Parathyroid adenoma (tissue), 2 donors: Measurements from ENCODE around the gene SPACA4.

ENCODE experiments used
- H2AFZ ChIP-seq: fragments of 300-600 bp; sonication (generic); one replicate; pipeline ENCODE4 v1.7.0; 2017; ENCODE audit warnings: antibody characterized with exemption, mild to moderate bottlenecking
- H3K27ac ChIP-seq: fragments of 300-600 bp; sonication (generic); one replicate; pipeline ENCODE4 v1.7.0; 2017
- H3K27me3 ChIP-seq: fragments of 300-600 bp; sonication (generic); one replicate; pipeline ENCODE4 v1.7.0; 2017; ENCODE audit warnings: low read length; ENCODE audit not compliant: control insufficient read depth, insufficient read depth
- H3K36me3 ChIP-seq: fragments of 300-600 bp; sonication (generic); one replicate; pipeline ENCODE4 v1.7.0; 2017; ENCODE audit warnings: low read length; ENCODE audit not compliant: control insufficient read depth, insufficient read depth
- H3K4me1 ChIP-seq: fragments of 300-600 bp; sonication (generic); one replicate; pipeline ENCODE4 v1.7.0; 2017; ENCODE audit warnings: control low read depth
- H3K4me2 ChIP-seq: fragments of 300-600 bp; sonication (generic); one replicate; pipeline ENCODE4 v1.7.0; 2017; ENCODE audit warnings: low read length
- H3K4me3 ChIP-seq: fragments of 300-600 bp; sonication (generic); one replicate; pipeline ENCODE4 v1.7.0; 2017; ENCODE audit warnings: low read depth, low read length
- H3K79me2 ChIP-seq: fragments of 300-600 bp; sonication (generic); one replicate; pipeline ENCODE4 v1.7.0; 2017; ENCODE audit warnings: control low read depth
- H3K9ac ChIP-seq: fragments of 300-600 bp; sonication (generic); one replicate; pipeline ENCODE4 v1.7.0; 2017; ENCODE audit warnings: mild to moderate bottlenecking
- H3K9me3 ChIP-seq: fragments of 300-600 bp; sonication (generic); one replicate; pipeline ENCODE4 v1.7.0; 2017; ENCODE audit warnings: low read length; ENCODE audit not compliant: control insufficient read depth
- TF ChIP-seq, protein P1 (sequence below): fragments of 300-600 bp; sonication (generic); IDR thresholded peaks from one replicate; pipeline ENCODE4 v1.7.0; 2017; ENCODE audit warnings: antibody characterized with exemption, mild to moderate bottlenecking
- donor health status: primary hyperparathyroidism.

Gene SPACA4

GRCh38 chr19:48608798-48609263, 2.3 kb downstream of the SPACA4 start:
- TF ChIP-seq, protein P1, sequence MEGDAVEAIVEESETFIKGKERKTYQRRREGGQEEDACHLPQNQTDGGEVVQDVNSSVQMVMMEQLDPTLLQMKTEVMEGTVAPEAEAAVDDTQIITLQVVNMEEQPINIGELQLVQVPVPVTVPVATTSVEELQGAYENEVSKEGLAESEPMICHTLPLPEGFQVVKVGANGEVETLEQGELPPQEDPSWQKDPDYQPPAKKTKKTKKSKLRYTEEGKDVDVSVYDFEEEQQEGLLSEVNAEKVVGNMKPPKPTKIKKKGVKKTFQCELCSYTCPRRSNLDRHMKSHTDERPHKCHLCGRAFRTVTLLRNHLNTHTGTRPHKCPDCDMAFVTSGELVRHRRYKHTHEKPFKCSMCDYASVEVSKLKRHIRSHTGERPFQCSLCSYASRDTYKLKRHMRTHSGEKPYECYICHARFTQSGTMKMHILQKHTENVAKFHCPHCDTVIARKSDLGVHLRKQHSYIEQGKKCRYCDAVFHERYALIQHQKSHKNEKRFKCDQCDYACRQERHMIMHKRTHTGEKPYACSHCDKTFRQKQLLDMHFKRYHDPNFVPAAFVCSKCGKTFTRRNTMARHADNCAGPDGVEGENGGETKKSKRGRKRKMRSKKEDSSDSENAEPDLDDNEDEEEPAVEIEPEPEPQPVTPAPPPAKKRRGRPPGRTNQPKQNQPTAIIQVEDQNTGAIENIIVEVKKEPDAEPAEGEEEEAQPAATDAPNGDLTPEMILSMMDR, result peak; percentile 42

DNA sequence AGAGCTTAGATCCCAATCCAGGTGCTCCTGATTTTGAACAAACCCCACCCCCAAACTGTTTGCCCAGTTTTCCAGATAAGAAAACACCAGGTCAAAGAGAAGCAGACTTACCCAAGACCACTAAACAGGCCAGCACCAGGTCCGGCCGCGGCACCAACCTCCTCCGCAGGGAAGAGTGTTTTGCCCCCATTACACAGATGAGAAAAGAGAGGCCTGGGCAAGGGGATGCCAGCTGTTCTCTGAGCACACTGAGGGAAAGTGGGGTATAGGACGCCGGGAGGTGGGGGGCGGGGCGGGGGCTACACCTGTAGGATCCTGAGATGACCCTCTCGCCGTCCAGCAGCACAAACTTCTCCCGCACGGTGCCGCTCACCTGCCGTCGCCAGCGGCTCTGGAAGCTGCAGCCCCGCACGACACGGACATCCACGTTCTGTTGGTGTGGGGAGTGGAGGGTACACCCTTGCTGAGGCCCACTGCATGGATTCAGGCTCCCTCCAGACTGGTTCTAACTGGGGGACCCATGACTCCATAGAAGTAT, 3.1 kb downstream of the SPACA4 start:
- Histone ChIP-seq H3K36me3 (no peaks in the 10 kb centered on the region), H3K4me3 (no peak overlapping the region), H3K9ac (no peak overlapping the region), H3K27ac (no peak overlapping the region), H3K79me2 (no peaks in the 10 kb centered on the region), H3K27me3 (no peaks in the 10 kb centered on the region), H3K4me2 (no peak overlapping the region), H2AFZ (no peak overlapping the region), H3K4me1 (no peaks in the 10 kb centered on the region), H3K9me3 (no peaks in the 10 kb centered on the region)
- TF ChIP-seq, protein P1, result no peak

More at GRCh38 chr19:48608798-48609263, 2.3 kb downstream of the SPACA4 start:
- no peaks in the 10 kb centered on the region for H3K36me3 ChIP-seq
- H3K4me1 ChIP-seq, result no peaks in the 10 kb centered on the region
- H3K27ac ChIP-seq, result no peak overlapping the region
- no peaks in the 10 kb centered on the region for H3K79me2 ChIP-seq
- no peak overlapping the region for H3K4me2 ChIP-seq
- no peak overlapping the region for H3K4me3 ChIP-seq
- no peak overlapping the region for H3K9ac ChIP-seq
- H2AFZ ChIP-seq, result peak overlapping the region; percentile 31
- no peaks in the 10 kb centered on the region for H3K27me3 ChIP-seq
- H3K9me3 ChIP-seq, result no peaks in the 10 kb centered on the region

- Histone ChIP-seq H3K36me3 (no peaks in the 10 kb centered on the region), H3K9ac (no peak overlapping the region)
- TF ChIP-seq, protein P1, result no peak
These were observed 5.3 kb downstream of the SPACA4 start for GRCh38 chr19:48611872-48612271.

GRCh38 chr19:48613024-48613851, 6.7 kb downstream of the SPACA4 start:
- no peak overlapping the region for H3K27ac ChIP-seq
- H2AFZ ChIP-seq, result no peak overlapping the region
- H3K9ac ChIP-seq, result no peak overlapping the region
- peaks cover 16% of the 10 kb centered on the region for H3K4me1 ChIP-seq
- H3K27me3 ChIP-seq, result no peaks in the 10 kb centered on the region
- TF ChIP-seq, protein P1, result no peak
- H3K4me2 ChIP-seq, result no peak overlapping the region
- no peaks in the 10 kb centered on the region for H3K36me3 ChIP-seq
- H3K79me2 ChIP-seq, result no peaks in the 10 kb centered on the region
- H3K4me3 ChIP-seq, result no peak overlapping the region
- no peaks in the 10 kb centered on the region for H3K9me3 ChIP-seq

More at GRCh38 chr19:48611872-48612271, 5.3 kb downstream of the SPACA4 start:
- Histone ChIP-seq H3K27ac (no peak overlapping the region), H3K4me3 (no peak overlapping the region), H3K27me3 (no peaks in the 10 kb centered on the region), H3K4me1 (peaks cover 4% of the 10 kb centered on the region), H2AFZ (no peak overlapping the region), H3K79me2 (no peaks in the 10 kb centered on the region), H3K9me3 (no peaks in the 10 kb centered on the region), H3K4me2 (no peak overlapping the region)
